DOHH2 (cell line): ENCODE measurements around the gene AKR1B1.

Source experiments
- EZH2phosphoT487 ChIP-seq: fragments of 200-600 bp; sonication (generic); IDR thresholded peaks from 2 replicates; pipeline ENCODE4 v1.6.1; 2017; ENCODE audit warnings: borderline replicate concordance, mild to moderate bottlenecking, antibody characterized with exemption, low read length, moderate library complexity, mixed read lengths
- TF ChIP-seq, protein P1 (sequence below): fragments of 200-600 bp; sonication (generic); IDR thresholded peaks from one replicate; pipeline ENCODE4 v1.5.1; 2014; ENCODE audit warnings: antibody characterized with exemption, mild to moderate bottlenecking, low read depth, low read length; ENCODE audit not compliant: poor library complexity, severe bottlenecking

DNA sequence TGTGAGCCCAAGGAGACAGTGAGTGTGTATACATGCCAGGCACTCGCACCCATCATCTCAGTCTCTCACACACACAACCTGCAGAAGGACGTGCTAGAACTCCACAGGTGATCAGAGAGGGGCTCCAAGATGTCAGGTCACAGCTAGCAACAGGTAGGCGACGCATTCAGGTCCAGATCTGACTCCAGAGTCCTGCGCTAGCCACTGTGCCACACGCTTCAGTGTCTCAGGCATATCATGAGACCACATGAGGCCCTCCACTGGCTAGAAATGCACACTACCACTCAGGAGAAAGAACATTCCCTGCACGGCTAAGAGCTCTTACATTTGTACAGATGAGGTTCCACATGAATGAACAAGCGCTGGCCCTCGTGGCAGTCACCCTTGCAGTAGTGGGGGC lies 11.5 kb downstream of the AKR1B1 start:
- TF ChIP-seq, protein P1, sequence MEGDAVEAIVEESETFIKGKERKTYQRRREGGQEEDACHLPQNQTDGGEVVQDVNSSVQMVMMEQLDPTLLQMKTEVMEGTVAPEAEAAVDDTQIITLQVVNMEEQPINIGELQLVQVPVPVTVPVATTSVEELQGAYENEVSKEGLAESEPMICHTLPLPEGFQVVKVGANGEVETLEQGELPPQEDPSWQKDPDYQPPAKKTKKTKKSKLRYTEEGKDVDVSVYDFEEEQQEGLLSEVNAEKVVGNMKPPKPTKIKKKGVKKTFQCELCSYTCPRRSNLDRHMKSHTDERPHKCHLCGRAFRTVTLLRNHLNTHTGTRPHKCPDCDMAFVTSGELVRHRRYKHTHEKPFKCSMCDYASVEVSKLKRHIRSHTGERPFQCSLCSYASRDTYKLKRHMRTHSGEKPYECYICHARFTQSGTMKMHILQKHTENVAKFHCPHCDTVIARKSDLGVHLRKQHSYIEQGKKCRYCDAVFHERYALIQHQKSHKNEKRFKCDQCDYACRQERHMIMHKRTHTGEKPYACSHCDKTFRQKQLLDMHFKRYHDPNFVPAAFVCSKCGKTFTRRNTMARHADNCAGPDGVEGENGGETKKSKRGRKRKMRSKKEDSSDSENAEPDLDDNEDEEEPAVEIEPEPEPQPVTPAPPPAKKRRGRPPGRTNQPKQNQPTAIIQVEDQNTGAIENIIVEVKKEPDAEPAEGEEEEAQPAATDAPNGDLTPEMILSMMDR, result no peak
- TF ChIP-seq EZH2phosphoT487, result no peak
